Stimulated activated naive CD8-positive, alpha-beta T cell treated with anti-CD3 and anti-CD28 coated beads, Interleukin-15, Interleukin-2, amounts not matched to agents 100 ng/mL and 50 ng/mL, for 24 hours (primary cell): Measurements from ENCODE around the gene RBM38.

ENCODE experiments used
- H3K27ac Mint-ChIP-seq: one replicate; pipeline ENCODE4 v1.8.0; 2021; ENCODE audit warnings: mild to moderate bottlenecking, mixed read lengths
- H3K27me3 Mint-ChIP-seq: one replicate; pipeline ENCODE4 v1.8.0; 2021; ENCODE audit warnings: mixed read lengths
- H3K36me3 Mint-ChIP-seq: one replicate; pipeline ENCODE4 v1.8.0; 2021; ENCODE audit warnings: low read depth, mixed read lengths
- H3K4me1 Mint-ChIP-seq: one replicate; pipeline ENCODE4 v1.8.0; 2021; ENCODE audit warnings: low read depth, mixed read lengths
- H3K4me3 Mint-ChIP-seq: one replicate; pipeline ENCODE4 v1.8.0; 2021; ENCODE audit warnings: mild to moderate bottlenecking, mixed read lengths
- H3K9me3 Mint-ChIP-seq: one replicate; pipeline ENCODE4 v1.8.0; 2021; ENCODE audit warnings: mixed read lengths

RBM38 gene

DNA sequence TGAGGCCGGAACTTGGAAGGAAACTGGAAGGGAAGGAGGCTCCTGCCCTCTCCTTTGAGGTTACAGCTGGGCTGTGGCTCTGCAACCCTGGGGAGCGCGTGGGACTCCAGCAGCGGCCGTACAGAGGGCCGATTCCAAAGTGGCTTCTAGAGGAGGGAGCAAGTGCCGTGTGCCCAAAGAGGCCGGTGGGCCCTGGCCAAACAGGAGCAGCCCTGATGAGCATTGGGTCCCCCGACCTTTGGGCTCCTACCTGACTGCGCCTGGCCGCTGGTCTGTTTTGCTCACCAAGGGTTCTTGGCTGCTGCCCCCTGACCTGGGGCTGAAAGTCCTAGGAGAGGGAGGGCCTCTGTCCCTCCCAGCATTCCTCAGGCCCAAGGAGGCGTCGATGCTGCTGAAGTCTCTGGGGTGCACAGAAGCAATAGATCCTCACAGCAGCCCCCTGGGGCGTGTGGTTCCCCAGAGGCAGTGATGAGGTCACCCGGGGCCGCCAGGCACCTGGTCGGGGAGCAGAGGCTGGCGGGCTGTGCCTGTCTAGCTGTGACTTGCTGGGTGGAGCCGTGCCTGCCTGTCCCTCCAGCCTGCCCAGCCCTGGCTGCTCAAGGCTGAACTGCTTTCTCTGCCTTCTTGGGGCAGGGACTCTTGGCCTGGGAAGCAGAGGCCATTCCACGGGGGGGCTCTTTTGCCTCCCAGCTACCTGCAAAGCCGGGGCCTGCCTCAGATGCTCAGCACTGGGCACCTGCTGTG lies 9.8 kb downstream of the RBM38 start:
- Mint-ChIP-seq H3K36me3 (peaks cover 73% of the 10 kb centered on the region), H3K27ac (peak overlapping the region; percentile 94), H3K27me3 (no peaks in the 10 kb centered on the region), H3K4me1 (peaks cover 76% of the 10 kb centered on the region), H3K9me3 (no peaks in the 10 kb centered on the region), H3K4me3 (peak overlapping the region; percentile 86)

- peak overlapping the region; percentile 81 for H3K27ac Mint-ChIP-seq
- no peaks in the 10 kb centered on the region for H3K9me3 Mint-ChIP-seq
- H3K4me1 Mint-ChIP-seq, result peaks cover 71% of the 10 kb centered on the region
- peaks cover 68% of the 10 kb centered on the region for H3K36me3 Mint-ChIP-seq
- H3K27me3 Mint-ChIP-seq, result no peaks in the 10 kb centered on the region
- H3K4me3 Mint-ChIP-seq, result peak overlapping the region; percentile 47
These were observed 10.3 kb downstream of the RBM38 start for GRCh38 chr20:57401565-57401918.

DNA sequence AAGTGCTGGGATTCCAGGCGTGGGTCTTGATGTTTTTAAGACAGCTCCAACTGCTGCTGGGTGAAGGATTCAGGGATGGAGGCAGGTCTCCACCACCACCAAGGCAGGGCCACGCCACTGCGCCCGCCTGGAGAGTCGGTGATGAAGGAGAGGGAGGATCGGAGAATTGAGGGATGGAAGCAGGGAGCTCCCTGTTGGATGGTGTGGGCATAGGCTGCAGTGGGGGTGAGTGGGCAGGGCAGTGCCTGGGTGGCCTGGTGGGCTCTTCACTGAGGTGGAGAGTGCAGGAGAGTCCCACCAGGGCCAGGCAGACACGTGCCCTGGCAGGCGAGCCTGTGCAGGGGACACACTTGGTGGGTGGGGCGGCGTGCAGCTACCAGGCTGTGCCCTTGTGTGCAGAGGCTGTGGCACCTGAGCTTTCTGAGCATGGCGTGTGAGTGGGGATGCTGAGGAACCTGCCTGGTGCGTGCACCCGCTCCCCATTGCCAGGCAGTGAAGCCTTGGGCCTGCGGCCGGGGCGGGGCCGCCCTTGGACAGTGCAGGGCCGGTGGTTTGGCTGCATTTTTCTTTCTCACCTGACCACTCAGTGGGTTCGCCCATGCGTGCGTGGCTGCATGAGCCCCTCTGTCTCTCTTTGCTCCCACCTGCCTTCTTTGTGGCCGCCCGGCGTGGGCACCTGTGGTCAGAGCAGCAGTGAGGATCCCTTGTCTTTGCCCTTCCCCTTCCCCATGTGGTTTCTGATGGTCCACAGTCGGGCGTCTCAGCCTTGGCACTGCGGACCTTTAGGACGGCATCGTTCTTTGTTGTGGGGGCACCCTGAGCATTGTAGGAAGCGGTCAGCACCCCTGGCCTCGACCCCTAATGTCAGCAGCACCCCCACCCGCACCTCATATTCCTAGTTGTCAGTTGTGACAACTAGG lies 11.3 kb downstream of the RBM38 start:
- H3K36me3 Mint-ChIP-seq, result peaks cover 63% of the 10 kb centered on the region
- peak overlapping the region; percentile 81 for H3K27ac Mint-ChIP-seq
- no peaks in the 10 kb centered on the region for H3K27me3 Mint-ChIP-seq
- no peak overlapping the region for H3K4me3 Mint-ChIP-seq
- H3K9me3 Mint-ChIP-seq, result no peaks in the 10 kb centered on the region
- peaks cover 61% of the 10 kb centered on the region for H3K4me1 Mint-ChIP-seq

DNA sequence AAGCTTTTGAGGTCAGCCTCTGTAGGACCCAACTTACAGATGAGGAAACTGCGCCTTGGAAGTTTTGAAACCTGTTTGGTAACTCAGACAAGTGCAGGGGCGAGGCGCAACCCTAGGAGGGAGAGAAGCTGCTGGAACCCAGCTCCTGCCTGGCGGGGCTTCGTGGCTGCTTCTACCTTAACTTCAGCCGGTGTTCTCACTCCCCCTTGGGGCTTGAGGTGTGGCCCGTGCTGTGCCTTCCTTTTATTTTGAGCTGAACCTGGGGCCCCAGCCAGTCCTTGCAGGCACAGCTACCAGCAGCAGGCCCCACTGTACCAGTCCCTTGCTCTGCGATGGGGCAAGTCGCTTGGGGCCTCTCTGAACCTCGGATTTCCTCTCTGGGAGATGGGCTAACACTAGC lies 12.0 kb downstream of the RBM38 start:
- no peaks in the 10 kb centered on the region for H3K27me3 Mint-ChIP-seq
- H3K36me3 Mint-ChIP-seq, result peaks cover 63% of the 10 kb centered on the region
- H3K27ac Mint-ChIP-seq, result peak overlapping the region; percentile 58
- H3K4me3 Mint-ChIP-seq, result no peak overlapping the region
- H3K4me1 Mint-ChIP-seq, result peaks cover 54% of the 10 kb centered on the region
- no peaks in the 10 kb centered on the region for H3K9me3 Mint-ChIP-seq

DNA sequence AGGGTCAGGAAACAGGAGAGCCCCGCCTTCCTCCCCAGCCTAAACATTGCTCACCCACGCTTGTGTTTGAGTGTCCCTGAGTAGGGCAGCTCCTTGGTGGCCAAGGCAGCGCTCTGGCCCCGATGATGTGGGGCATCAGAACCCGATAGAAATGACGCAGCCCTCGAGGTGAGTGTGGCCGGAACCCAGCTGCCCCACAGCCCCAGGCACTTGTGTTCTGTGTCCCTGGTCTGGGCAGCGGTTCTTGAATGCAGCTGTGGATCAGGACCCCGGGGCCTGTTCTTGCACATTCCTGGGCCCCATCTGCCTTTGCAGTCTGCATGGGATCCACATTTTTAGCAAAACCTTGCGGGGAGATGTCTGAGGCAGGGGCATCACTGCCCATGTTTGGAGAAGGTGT lies 12.8 kb downstream of the RBM38 start:
- Mint-ChIP-seq H3K27me3 (no peaks in the 10 kb centered on the region), H3K4me3 (no peak overlapping the region), H3K4me1 (peaks cover 48% of the 10 kb centered on the region), H3K27ac (peak overlapping the region; percentile 58), H3K36me3 (peaks cover 63% of the 10 kb centered on the region), H3K9me3 (no peaks in the 10 kb centered on the region)

- H3K4me1 Mint-ChIP-seq, result peaks cover 42% of the 10 kb centered on the region
- H3K27ac Mint-ChIP-seq, result no peak overlapping the region
- no peak overlapping the region for H3K4me3 Mint-ChIP-seq
- peaks cover 57% of the 10 kb centered on the region for H3K36me3 Mint-ChIP-seq
- H3K9me3 Mint-ChIP-seq, result no peaks in the 10 kb centered on the region
- H3K27me3 Mint-ChIP-seq, result no peaks in the 10 kb centered on the region
These were observed 13.3 kb downstream of the RBM38 start for GRCh38 chr20:57404419-57405072.

GRCh38 chr20:57405236-57406016 lies 14.2 kb downstream of the RBM38 start:
- H3K36me3 Mint-ChIP-seq, result peaks cover 55% of the 10 kb centered on the region
- no peaks in the 10 kb centered on the region for H3K27me3 Mint-ChIP-seq
- no peaks in the 10 kb centered on the region for H3K9me3 Mint-ChIP-seq
- no peak overlapping the region for H3K4me3 Mint-ChIP-seq
- no peak overlapping the region for H3K27ac Mint-ChIP-seq
- peaks cover 34% of the 10 kb centered on the region for H3K4me1 Mint-ChIP-seq

DNA sequence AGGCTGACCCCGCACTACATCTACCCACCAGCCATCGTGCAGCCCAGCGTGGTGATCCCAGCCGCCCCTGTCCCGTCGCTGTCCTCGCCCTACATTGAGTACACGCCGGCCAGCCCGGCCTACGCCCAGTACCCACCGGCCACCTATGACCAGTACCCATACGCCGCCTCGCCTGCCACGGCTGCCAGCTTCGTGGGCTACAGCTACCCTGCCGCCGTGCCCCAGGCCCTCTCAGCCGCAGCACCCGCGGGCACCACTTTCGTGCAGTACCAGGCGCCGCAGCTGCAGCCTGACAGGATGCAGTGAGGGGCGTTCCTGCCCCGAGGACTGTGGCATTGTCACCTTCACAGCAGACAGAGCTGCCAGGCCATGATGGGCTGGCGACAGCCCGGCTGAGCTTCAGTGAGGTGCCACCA lies 16.4 kb downstream of the RBM38 start:
- peaks cover 40% of the 10 kb centered on the region for H3K36me3 Mint-ChIP-seq
- H3K27me3 Mint-ChIP-seq, result no peaks in the 10 kb centered on the region
- H3K9me3 Mint-ChIP-seq, result no peaks in the 10 kb centered on the region
- H3K4me3 Mint-ChIP-seq, result no peak overlapping the region
- H3K27ac Mint-ChIP-seq, result no peak overlapping the region
- H3K4me1 Mint-ChIP-seq, result peaks cover 19% of the 10 kb centered on the region

DNA sequence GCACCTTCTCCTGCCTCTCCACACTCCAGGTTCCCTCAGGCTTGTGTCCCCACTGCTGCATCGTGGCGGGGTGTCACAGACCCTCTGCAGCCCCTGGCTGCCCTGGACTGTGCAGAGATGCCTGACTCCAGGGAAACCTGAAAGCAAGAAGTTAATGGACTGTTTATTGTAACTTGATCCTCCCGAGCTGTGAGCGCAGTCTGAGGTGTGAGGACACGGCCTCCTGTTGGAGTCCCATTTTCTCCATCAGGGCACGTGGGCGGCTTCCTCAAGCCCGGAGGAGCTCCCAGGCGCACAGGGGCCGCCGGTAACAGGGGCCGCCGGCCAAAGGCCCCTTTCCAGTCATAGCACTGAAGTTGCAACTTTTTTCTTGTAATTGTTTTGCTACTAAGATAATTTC lies 16.9 kb downstream of the RBM38 start:
- Mint-ChIP-seq H3K27ac (no peak overlapping the region), H3K9me3 (no peaks in the 10 kb centered on the region), H3K27me3 (no peaks in the 10 kb centered on the region), H3K4me3 (no peak overlapping the region), H3K36me3 (peaks cover 34% of the 10 kb centered on the region), H3K4me1 (peaks cover 14% of the 10 kb centered on the region)

DNA sequence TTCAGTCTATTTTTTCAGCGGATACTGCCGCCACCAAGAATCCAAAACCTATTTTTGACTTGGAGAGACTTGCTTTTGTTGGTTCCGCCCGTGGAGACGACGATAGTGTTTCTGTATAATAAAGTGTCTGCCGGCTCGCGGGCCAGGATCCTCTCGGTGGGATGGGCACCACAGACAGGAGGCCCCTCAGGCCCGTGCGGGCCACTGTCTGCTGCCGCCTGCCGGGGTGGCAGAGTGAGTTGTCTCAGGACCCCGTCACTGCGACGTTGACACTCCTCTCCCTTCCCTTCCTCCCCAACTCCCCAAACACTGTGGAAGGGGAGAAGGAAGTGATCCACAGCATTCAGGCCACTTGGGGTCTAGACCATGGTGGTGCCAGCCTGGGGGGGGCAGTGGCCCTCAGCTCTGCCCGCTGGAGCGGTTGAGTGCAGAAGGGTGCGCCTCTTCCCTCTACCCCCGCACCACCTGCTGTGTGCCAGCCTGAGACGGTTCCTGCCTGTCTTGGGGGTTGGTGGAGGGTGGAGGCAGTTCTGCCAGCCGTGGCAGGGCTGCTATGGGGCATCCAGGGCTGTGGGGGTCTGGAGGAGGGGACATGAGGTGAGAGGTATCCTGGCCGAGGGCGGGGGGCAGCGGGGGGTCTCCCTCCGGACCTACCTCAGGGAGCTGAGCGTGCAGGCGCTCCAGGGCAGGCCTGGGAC lies 17.5 kb downstream of the RBM38 start:
- Mint-ChIP-seq H3K36me3 (peaks cover 29% of the 10 kb centered on the region), H3K9me3 (no peaks in the 10 kb centered on the region), H3K27ac (no peak overlapping the region), H3K4me3 (no peak overlapping the region), H3K4me1 (peaks cover 9% of the 10 kb centered on the region), H3K27me3 (no peaks in the 10 kb centered on the region)

GRCh38 chr20:57409316-57409671 lies 18.1 kb downstream of the RBM38 start:
- Mint-ChIP-seq H3K9me3 (no peaks in the 10 kb centered on the region), H3K4me3 (no peak overlapping the region), H3K36me3 (peaks cover 22% of the 10 kb centered on the region), H3K27ac (no peak overlapping the region), H3K4me1 (peaks cover 5% of the 10 kb centered on the region), H3K27me3 (no peaks in the 10 kb centered on the region)

DNA sequence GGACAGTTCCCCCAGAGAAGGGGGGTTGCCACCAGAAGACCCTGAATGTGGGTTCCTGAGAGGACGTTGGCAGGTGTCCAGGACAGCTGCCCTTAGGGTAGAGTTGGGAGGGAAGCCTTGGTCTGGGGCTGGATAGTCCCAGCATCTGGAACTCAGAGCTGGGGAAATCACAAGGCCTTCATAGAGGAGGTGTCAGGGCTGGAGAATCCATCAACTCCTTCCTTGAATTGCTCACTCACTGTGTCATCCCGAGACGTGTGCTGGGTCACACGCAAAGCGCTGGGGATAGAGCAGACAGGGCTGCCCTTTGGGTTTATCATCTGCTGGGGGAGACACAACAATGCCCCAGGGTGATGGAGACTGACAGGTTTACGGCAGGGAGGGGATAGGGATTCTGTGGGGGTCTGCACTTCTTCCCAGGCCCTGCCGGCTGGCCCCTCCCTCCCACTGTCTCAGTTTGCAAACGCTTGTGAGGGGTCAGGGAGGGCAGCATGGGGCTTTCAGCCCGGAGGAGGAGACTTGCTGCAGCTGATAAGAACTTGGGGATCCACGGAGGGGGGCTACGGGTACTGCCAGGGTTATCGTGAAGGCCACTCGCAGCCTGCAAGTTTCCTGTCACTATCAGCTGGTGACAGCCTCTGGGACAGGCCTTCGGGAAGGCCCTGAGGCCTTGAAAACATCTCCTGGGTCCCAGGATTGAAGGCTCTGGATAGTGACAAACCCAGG lies 18.6 kb downstream of the RBM38 start:
- no peaks in the 10 kb centered on the region for H3K9me3 Mint-ChIP-seq
- H3K27me3 Mint-ChIP-seq, result no peaks in the 10 kb centered on the region
- peaks cover 5% of the 10 kb centered on the region for H3K4me1 Mint-ChIP-seq
- H3K36me3 Mint-ChIP-seq, result peaks cover 19% of the 10 kb centered on the region
- H3K27ac Mint-ChIP-seq, result no peak overlapping the region
- H3K4me3 Mint-ChIP-seq, result no peak overlapping the region

DNA sequence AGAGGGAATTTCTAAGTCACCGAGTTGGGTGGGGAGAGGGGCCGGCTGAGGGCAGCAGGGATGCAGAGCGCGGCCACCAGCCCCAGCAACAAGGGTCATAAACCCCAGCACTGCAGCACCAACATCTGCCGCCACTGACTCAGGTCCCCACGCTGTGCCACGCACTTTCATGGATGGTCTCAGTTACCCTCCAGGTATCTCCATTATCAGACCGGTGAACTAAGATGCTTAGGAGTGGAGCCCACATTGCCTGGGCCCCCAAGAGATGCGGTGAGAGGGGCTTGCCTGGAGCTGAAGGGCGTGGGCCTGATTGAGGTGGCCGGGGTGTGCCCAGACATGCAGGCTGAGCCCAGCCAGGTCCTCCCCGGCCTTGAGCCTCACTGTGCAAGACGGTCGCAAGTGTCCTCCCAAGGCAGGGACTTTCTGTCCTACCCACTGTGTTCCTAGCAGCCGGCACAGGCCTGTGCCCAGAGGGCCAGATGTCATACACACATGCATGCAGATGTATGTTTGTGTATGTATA lies 19.3 kb downstream of the RBM38 start:
- H3K4me1 Mint-ChIP-seq, result peaks cover 5% of the 10 kb centered on the region
- H3K4me3 Mint-ChIP-seq, result no peak overlapping the region
- peaks cover 14% of the 10 kb centered on the region for H3K36me3 Mint-ChIP-seq
- H3K27ac Mint-ChIP-seq, result no peak overlapping the region
- H3K9me3 Mint-ChIP-seq, result no peaks in the 10 kb centered on the region
- no peaks in the 10 kb centered on the region for H3K27me3 Mint-ChIP-seq
